Activated CD4-positive, alpha-beta T cell treated with anti-CD3 and anti-CD28 coated beads, Interleukin-2, Interleukin-4, amounts not matched to agents 100 ng/mL and 50 ng/mL, durations not matched to agents 16 hours and 8 hours (primary cell): ENCODE results near the gene CCDC7.
"Not testable (repeated sequence)": the region's sequence is repeated elsewhere in the genome, so short reads cannot be mapped to it uniquely, and the experiment has no call there.

Source experiments
- DNase-seq: peaks from one replicate; pipeline ENCODE4 v3.0.0-alpha.2; 2020; ENCODE audit warnings: low spot score

The CCDC7 gene

GRCh38 chr10:32888161-32888927 is 442.4 kb downstream of the CCDC7 start:
- DNase-seq: no peak

GRCh38 chr10:32889631-32890212 is 443.8 kb downstream of the CCDC7 start:
- DNase-seq: no peak

GRCh38 chr10:32890444-32890843 is 444.5 kb downstream of the CCDC7 start:
- DNase-seq: no peak

- no peak for DNase-seq
These were observed 445.3 kb downstream of the CCDC7 start for GRCh38 chr10:32891261-32891660.

- no peak for DNase-seq
These were observed 447.5 kb downstream of the CCDC7 start for GRCh38 chr10:32893434-32893833.

GRCh38 chr10:32893916-32894664 is 448.1 kb downstream of the CCDC7 start:
- no peak for DNase-seq

GRCh38 chr10:32895200-32895968 is 449.4 kb downstream of the CCDC7 start:
- not testable (repeated sequence) for DNase-seq

- no peak for DNase-seq
These were observed 455.9 kb downstream of the CCDC7 start for GRCh38 chr10:32901815-32902214.

GRCh38 chr10:32905466-32905865 is 459.5 kb downstream of the CCDC7 start:
- no peak for DNase-seq

GRCh38 chr10:32906595-32906994 is 460.7 kb downstream of the CCDC7 start:
- no peak for DNase-seq

GRCh38 chr10:32909456-32909855 is 463.5 kb downstream of the CCDC7 start:
- no peak for DNase-seq

- DNase-seq: not testable (repeated sequence)
These were observed 464.0 kb downstream of the CCDC7 start for GRCh38 chr10:32909970-32910369.

GRCh38 chr10:32911285-32912016 is 465.5 kb downstream of the CCDC7 start:
- no peak for DNase-seq

- DNase-seq: not testable (repeated sequence)
These were observed 471.9 kb downstream of the CCDC7 start for GRCh38 chr10:32917817-32918216.

- no peak for DNase-seq
These were observed 476.2 kb downstream of the CCDC7 start for GRCh38 chr10:32922170-32922569.

GRCh38 chr10:32923134-32923533 is 477.2 kb downstream of the CCDC7 start:
- DNase-seq: no peak

- no peak for DNase-seq
These were observed 477.9 kb downstream of the CCDC7 start for GRCh38 chr10:32923849-32924248.
